Stimulated activated CD8-positive, alpha-beta memory T cell treated with anti-CD3 and anti-CD28 coated beads, Interleukin-7, amount 100 ng/mL, for 48 hours (primary cell): ENCODE results near the gene RMI2.
"Not testable (repeated sequence)": the region's sequence is repeated elsewhere in the genome, so short reads cannot be mapped to it uniquely, and the experiment has no call there.

Experiments used
- DNase-seq, 2 donors: peaks; one replicate each; pipeline ENCODE4 v3.0.0-alpha.2; 2020; ENCODE audit warnings: low read depth in 1 of 2; ENCODE audit errors: extremely low read depth in 1 of 2

RMI2 gene

GRCh38 chr16:11345040-11345862 is at the start of gene RMI2:
RMI2 (plus strand) TSS chr16:11345459; CDS start chr16:11345472, 13 bp downstream.
- DNase-seq, result peak; percentile 90 to 97

- DNase-seq, result no peak
Measured at GRCh38 chr16:11295672-11296071, 49.6 kb upstream of the RMI2 start.

GRCh38 chr16:11296351-11296705 is 48.9 kb upstream of the RMI2 start:
- no peak for DNase-seq

GRCh38 chr16:11296706-11297491 is 48.4 kb upstream of the RMI2 start:
- no peak for DNase-seq

- DNase-seq, result peak; percentile 41 to 51
Measured at GRCh38 chr16:11297492-11298142, 47.6 kb upstream of the RMI2 start.

- no peak for DNase-seq
Measured at GRCh38 chr16:11298143-11298900, 46.9 kb upstream of the RMI2 start.

GRCh38 chr16:11298950-11299547 is 46.2 kb upstream of the RMI2 start:
- DNase-seq, result not testable (repeated sequence)

GRCh38 chr16:11299865-11300559 is 45.2 kb upstream of the RMI2 start:
- DNase-seq, result no peak

- no peak for DNase-seq
Measured at GRCh38 chr16:11300560-11300892, 44.7 kb upstream of the RMI2 start.

- DNase-seq, result no peak
Measured at GRCh38 chr16:11301645-11302501, 43.4 kb upstream of the RMI2 start.

GRCh38 chr16:11302977-11303376 is 42.3 kb upstream of the RMI2 start:
- no peak for DNase-seq

- DNase-seq, result no peak
Measured at GRCh38 chr16:11303405-11304138, 41.7 kb upstream of the RMI2 start.

- no peak for DNase-seq
Measured at GRCh38 chr16:11306381-11306780, 38.9 kb upstream of the RMI2 start.

GRCh38 chr16:11306997-11307638 is 38.1 kb upstream of the RMI2 start:
- no peak for DNase-seq

- no peak for DNase-seq
Measured at GRCh38 chr16:11307639-11308492, 37.4 kb upstream of the RMI2 start.

GRCh38 chr16:11308493-11309283 is 36.6 kb upstream of the RMI2 start:
- no peak for DNase-seq
